NB4 (cell line): Measurements from ENCODE around the gene TNXB.

Source experiments
- MYC ChIP-seq: IDR thresholded peaks from 2 replicates; pipeline ENCODE4 v1.6.1; 2011; ENCODE audit warnings: low read depth, low read length
- POLR2A ChIP-seq: IDR thresholded peaks from 2 replicates; pipeline ENCODE4 v1.6.1; 2011; ENCODE audit warnings: mild to moderate bottlenecking; ENCODE audit not compliant: insufficient read length; ENCODE audit errors: extremely low read depth
- TF ChIP-seq, protein P1 (sequence below): IDR thresholded peaks from one replicate; pipeline ENCODE4 v1.5.1; 2012; ENCODE audit warnings: low read depth, low read length
- TF ChIP-seq, protein P2 (sequence below): IDR thresholded peaks from 2 replicates; pipeline ENCODE4 v1.6.1; 2011; ENCODE audit warnings: low read depth, low read length

DNA sequence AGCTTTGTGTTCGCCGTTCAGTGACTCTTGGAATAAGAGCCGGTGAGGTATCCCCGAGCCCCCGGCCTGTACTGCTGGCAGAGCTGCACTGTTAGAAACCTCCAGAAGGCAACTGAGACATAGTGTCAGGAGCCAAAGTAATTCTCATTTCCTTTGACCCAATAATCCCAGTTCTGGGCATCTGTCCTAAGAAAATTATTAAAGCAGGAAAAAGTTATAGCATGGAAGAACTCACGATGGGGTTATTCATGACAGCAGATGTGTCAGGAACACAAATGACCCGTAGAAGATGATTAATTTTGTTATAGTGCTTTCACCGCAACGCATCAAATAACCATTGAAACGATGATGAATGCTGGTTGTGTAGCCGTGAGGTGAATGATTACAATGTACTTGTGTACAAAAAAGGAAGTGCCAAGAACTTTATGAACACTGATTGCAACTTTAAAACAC is 50.6 kb downstream of the TNXB start:
- TF ChIP-seq, protein P1, sequence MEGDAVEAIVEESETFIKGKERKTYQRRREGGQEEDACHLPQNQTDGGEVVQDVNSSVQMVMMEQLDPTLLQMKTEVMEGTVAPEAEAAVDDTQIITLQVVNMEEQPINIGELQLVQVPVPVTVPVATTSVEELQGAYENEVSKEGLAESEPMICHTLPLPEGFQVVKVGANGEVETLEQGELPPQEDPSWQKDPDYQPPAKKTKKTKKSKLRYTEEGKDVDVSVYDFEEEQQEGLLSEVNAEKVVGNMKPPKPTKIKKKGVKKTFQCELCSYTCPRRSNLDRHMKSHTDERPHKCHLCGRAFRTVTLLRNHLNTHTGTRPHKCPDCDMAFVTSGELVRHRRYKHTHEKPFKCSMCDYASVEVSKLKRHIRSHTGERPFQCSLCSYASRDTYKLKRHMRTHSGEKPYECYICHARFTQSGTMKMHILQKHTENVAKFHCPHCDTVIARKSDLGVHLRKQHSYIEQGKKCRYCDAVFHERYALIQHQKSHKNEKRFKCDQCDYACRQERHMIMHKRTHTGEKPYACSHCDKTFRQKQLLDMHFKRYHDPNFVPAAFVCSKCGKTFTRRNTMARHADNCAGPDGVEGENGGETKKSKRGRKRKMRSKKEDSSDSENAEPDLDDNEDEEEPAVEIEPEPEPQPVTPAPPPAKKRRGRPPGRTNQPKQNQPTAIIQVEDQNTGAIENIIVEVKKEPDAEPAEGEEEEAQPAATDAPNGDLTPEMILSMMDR = no peak
- TF ChIP-seq, protein P2, sequence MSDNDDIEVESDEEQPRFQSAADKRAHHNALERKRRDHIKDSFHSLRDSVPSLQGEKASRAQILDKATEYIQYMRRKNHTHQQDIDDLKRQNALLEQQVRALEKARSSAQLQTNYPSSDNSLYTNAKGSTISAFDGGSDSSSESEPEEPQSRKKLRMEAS = no peak
- TF ChIP-seq POLR2A = no peak
- TF ChIP-seq MYC = no peak
